Measurements from ENCODE around the gene SMPD2.

DNA sequence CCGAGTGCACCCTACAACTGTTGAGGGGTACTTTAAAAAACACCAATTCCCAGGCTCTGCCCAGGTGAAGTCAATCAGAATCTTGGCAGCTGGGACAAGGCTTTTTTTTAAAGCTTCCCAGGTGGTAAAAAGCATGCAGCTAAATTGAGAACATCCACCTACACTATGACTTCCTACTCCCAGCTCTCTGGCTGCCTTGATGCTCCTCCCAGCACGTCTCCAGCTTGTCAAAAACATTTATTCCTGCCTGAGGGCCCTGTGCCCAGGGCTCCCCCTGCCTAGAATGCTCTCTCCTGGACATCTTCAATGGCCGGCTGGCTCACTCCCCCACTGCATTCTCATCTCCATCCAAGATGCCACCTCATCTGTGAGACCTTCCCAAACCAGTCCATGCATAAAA lies 32.6 kb downstream of the SMPD2 start:
- TF ChIP-seq YY1 (IDR thresholded peaks at IDR 0.05; ENCODE audit: low read depth) (no peak), TCF12 (IDR thresholded peaks at IDR 0.05; ENCODE audit: low read depth) (no peak), EP300 (IDR thresholded peaks at IDR 0.05; ENCODE audit: borderline replicate concordance) (no peak)
